ENCODE measurements around the gene CHRNE. TPM values are rescaled to one million over a fixed set of nuclear protein-coding genes. Genes with fewer than 3 reads are reported as not detected.

CHRNE gene
- 2.3 TPM for polyA plus RNA-seq (ENCODE audit: insufficient read length)

- peak; percentile 62 for DNase-seq (ENCODE audit: low read depth)
These were observed at the start of gene CHRNE for GRCh38 chr17:4903051-4903818. TSS of gene CHRNE (minus strand) at chr17:4903098. CDS start at chr17:4903063, 35 bp downstream.

- no peak for DNase-seq (ENCODE audit: low read depth)
These were observed 48.6 kb upstream of the CHRNE start for GRCh38 chr17:4951486-4951885.

DNA sequence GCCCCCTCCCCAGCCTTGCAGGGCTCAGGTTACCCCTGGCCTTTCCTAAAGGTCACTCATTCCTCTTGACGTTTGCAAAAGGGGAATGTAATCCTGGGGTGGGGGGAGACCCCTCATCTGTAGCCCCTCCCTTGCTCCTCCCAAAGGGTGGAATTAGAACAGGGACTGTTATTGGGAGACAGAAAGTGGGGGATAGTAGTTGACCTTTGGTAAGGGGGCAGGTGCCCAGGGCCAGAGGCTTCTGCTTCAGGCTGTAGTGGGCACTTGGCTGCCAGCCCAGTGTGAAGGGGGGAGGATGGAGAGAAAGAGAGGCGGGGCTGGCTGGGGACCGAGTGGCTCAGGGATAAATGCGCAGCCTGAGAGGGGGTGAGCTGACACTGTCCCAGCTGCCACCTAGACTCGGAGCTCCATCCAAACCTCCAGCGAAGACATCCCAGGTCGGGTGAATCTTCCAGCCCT lies 47.9 kb upstream of the CHRNE start, which contains the start of gene ENO3:
Gene ENO3, plus strand, starts transcription at position 374 of the 459 bp plus-strand sequence. CDS start 711 bp downstream, outside the sequence.
- no peak for DNase-seq (ENCODE audit: low read depth)

DNA sequence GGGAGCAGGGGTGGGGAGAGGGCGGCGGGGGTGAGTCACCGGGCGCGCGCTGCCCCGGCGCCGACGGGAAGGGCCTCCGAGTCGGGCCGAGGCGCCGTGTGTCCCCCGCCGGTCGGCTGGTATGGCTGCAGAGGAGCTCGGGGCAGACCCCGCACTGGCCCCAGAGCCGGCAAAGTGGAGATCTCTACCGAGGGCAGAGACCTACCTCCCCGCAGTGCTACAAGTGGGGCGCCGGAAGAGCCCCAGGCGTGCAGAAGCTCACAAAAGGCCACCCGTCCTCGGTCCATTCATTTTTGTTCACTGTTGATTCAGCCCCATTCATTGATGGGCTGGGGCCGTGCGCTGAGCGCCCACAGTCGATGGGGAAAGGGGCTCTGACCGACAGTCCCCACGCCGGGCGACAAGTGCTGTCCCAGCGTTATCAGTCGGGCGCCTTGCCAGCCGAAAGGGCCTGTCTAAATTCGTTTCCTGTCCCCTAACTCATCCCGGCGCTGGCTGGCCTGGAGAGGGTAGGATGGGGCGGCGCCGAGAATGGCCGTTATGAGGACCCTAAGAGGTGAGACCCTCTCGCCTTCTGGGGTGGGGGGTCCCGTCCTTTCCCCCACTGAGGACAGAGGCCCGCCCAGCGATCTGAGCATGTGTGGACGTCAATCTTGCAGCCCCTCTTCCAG lies 47.3 kb upstream of the CHRNE start:
- DNase-seq (ENCODE audit: low read depth) = no peak

GRCh38 chr17:4949321-4950074 lies 46.6 kb upstream of the CHRNE start:
- DNase-seq (ENCODE audit: low read depth) = no peak

DNA sequence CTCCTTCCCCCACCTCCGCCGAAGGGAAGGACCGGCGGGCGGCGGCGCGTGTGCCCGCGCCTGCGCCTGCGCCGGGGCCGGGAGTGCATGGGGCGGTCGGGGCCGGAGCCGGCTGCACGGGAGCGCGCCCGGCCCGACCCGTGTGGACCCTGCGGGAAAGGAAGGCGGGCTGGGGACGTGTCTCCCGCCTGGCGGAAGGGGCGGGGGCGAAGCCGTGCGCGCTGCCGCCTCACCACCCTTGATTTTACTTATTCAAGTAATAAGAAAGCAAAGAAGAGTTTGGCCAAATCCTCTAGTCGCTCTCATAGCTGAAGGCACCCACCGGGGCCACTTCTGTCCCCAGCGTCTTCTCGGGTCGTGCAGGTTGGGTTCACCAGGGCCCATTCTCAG lies 46.0 kb upstream of the CHRNE start:
- DNase-seq (ENCODE audit: low read depth) = peak; percentile 81

- DNase-seq (ENCODE audit: low read depth) = peak; percentile 88
These were observed 45.5 kb upstream of the CHRNE start, which contains the start of gene PFN1 for GRCh38 chr17:4948166-4948930. TSS of gene PFN1 (minus strand) at chr17:4948530. CDS start at chr17:4948394, 136 bp downstream.

GRCh38 chr17:4947411-4948165 lies 44.7 kb upstream of the CHRNE start:
- no peak for DNase-seq (ENCODE audit: low read depth)

GRCh38 chr17:4947010-4947410 lies 44.1 kb upstream of the CHRNE start:
- no peak for DNase-seq (ENCODE audit: low read depth)

- no peak for DNase-seq (ENCODE audit: low read depth)
These were observed 43.5 kb upstream of the CHRNE start for GRCh38 chr17:4946312-4946976.

- no peak for DNase-seq (ENCODE audit: low read depth)
These were observed 43.0 kb upstream of the CHRNE start for GRCh38 chr17:4945944-4946280.

DNA sequence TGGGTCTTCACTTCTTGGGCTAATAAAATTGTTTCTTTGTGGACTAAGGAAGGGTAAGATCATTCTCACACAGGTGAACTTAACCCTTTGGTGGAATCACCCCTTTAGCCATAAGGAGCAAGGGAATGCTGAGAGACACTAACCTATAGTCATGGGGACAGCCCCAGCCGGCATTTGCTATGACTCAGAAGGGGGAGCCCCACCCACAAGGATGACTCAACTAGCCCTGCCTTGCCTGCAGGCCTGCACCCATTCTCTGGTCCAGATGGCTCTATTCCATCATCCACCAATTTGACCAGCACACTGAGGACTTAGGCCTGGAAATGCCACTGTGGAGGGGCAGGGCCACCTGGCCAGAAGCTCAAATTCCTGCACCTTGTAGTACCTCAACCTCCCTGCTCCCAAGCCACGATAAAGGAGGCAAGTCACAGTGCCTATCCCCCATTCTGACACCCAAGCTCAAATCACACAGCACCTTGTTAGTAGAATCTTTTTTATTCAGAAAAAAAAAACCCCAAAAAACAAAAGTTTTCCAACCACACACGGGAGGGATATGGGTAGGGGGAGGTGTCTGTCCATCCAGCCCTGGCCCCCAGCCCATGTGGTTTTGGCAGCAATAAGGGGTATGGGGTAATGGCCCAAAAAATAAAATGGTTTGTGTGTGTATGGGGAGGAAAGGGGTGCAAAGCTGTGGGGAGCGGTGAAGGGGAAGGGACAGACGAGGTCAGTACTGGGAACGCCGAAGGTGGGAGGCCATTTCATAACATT lies 42.5 kb upstream of the CHRNE start:
- DNase-seq (ENCODE audit: low read depth) = no peak

- no peak for DNase-seq (ENCODE audit: low read depth)
These were observed 41.8 kb upstream of the CHRNE start for GRCh38 chr17:4944554-4945175.

DNA sequence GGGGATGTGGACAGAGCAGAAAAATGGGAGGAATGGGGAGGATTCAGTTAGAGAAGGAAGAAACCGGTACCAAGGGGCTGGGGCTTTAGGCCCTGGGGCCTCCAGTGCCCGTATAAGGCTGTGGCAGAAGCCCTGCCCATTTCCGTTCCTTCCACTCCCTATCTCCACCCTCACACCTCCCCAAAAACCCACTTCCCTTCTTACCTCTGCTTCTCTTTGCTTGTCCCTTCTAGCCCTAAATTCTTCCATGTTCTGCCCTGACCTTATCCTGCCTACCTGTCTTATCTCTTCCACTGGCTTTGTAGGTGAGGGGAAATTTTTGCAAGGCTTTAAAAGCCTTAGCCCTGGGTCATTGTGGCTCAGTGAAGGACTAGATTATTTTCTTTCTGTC lies 41.3 kb upstream of the CHRNE start:
- DNase-seq (ENCODE audit: low read depth) = no peak

- no peak for DNase-seq (ENCODE audit: low read depth)
These were observed 40.0 kb upstream of the CHRNE start for GRCh38 chr17:4942760-4943508.

DNA sequence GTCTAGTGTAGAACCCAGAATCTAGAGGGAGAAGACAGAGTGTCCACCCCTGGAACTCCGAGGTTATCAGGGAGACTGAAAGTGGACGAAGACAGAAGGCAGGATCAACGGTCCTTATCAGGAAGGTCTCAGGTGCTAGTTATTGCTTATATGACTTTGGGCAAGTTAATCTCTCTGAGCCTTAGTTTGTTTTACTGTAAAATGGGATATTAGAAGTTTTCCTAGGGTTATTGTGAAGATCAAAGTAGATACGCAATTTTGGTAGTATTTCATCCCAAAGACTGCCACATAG lies 38.4 kb upstream of the CHRNE start:
- DNase-seq (ENCODE audit: low read depth) = no peak

DNA sequence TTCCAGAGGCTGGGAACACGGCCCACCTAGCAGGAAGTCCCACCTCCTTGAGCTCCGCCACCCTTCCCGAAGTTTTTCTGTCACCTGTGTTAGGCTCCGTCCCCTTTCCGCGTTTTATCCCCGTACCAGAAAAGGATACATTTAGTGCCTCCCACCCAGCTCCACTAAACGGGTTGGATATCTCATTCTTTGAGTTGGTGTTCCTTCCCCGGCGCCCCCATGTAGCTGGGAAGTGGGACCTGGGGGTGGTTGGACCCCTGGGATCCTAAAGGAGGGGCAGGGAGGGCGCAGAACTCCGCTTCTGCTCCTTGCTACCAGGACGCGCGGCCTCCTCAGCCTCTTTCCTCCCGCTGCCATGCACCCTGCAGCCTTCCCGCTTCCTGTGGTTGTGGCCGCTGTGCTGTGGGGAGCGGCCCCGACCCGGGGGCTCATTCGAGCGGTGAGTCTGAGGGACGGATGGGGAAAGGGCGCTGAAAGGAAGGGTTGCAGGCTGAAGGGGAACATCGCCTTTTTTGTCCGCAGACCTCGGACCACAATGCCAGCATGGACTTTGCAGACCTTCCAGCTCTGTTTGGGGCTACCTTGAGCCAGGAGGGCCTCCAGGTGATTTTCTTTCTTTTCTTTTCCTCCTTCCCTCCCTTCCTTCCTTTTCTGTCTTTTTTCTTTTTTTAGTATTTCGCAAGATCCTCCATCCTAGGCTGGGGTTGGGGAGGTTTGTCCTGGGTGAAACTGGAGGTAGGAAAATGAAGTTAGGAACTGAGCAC lies 37.8 kb upstream of the CHRNE start:
- DNase-seq (ENCODE audit: low read depth) = peak; percentile 79

All from forelimb muscle (tissue), 1 donor.